GM21447 (cell line): ENCODE measurements around the gene DLL4.

Experiments
- ATAC-seq: cut with Tn5 transposase; IDR thresholded peaks from one replicate; pipeline ENCODE4 v1.9.1; 2021; ENCODE audit not compliant: unreplicated experiment

The DLL4 gene

DNA sequence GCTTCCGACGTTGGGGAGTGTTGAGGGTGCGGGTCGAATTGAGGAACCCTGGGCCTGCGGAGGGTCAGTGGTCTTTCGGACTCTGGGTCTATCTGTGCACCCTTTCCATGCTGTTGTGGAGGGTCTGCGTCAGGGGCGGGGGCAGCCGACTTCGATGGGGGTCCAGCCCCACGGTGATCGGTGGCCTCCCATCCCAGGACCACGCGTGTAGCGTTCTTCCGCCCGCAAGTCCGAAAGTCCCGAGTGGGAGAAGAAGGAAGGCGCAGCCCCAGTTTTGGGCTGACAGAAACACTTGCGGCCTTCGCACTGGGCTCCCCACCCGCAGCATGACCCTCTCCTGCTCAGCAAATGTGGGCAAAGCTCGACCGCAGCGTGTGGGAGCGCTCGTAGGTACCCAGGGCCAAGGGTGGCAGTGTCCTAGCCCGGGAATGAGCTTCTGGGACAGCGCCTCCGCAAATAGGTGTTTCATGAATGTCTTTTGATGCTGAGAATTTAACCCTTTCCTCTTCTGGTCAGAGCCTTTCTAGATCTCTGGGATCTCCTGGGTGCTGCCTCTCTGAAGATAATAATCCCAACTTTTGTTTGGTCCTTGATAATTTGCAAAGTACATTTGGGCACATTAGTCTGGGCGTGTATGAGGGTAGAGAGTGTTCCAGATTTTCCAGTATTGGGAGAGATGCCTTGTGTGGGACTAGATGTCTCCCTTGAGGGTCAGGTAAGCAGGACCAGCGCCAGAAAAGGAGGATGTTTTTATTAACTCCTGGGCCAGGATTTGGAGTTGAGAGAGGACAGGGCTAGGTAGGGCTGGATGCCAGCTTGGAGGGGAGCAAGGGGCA, 2.3 kb upstream of the DLL4 start:
- ATAC-seq = no peak

DNA sequence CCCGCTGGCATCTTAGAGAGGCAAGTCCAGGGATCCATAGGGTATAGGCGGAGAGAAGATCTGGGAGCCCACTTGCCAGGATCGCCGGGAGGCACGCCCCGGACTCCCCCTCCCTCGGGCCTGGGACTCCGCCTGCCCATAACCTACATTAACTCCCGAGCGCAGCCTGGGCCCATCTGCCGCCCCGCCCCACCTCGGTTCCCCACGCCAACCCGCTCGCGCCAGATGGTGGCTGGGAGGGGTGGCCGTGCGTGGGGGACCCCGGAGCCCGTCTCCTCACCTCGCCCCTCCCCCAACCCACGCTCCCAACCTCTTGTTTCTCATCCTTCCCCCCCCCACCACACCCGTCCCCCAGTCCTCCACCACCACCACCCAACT, 1.7 kb upstream of the DLL4 start:
- no peak for ATAC-seq

DNA sequence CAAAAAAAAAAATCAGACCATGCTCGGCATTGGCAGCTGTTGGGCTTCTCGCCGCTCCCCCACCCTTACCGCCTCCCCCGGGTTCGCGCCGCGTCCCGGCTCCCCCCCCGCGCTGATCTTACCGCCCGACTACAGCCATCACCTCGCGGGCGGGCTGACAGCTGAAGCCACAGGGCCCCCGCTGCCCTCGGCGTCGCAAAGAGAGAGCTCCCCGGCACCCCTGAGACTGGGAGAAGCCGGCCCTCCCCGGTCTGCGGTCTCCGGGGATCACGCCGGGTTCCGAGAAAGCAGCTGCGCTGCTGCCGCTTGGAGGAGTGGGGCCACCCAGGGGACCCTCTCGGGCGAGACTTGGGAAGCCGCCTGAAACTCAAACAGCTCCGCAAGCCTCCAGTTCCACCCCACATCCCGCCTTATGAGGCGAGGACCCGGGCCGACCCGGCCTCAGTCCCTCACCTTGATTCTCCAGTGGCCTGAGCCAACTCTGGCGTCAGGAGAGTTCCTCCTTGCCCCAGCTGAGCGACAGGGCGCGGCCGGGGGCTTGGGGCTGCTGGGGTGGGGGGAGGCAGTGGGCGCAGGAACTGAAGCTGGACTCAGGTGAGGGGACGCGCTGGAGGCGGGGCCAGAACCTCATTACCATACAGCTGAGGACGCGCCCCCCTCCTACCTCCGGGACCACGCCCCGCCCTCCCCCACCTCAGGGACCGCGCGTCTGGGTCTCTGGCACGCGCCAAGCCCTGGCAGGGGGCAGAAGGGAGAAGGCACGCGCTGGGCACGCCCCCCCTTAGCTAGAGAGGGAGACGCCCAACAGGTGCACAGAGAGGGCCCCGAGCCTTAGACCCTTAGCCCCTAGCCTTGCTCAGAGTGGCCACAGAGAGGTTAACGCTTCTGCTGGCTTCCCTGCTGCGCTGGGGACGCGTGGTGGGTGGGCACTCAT, 1.0 kb upstream of the DLL4 start:
- no peak for ATAC-seq

DNA sequence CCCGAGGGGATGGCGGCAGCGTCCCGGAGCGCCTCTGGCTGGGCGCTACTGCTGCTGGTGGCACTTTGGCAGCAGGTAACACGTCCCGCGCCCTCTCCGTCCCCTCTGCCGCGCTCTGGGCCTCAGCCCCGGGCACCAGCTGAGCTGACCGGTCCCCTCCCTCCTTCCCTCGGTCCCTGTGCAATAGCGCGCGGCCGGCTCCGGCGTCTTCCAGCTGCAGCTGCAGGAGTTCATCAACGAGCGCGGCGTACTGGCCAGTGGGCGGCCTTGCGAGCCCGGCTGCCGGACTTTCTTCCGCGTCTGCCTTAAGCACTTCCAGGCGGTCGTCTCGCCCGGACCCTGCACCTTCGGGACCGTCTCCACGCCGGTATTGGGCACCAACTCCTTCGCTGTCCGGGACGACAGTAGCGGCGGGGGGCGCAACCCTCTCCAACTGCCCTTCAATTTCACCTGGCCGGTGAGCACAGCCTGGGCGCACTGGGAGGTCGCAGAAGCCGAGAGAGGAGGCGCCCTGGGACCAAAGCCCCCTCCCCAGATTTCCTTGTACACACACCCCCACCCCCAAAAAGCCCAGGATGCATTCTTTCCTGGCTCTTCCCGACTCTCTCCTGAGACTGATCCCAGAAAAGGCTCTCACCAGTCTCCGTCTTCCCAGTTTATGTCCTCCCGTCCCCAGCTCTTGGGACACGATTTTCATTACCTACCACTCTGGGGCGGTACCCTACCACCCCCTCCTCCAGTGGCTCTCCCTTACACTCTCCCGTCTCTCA, 705 bp downstream of the DLL4 start:
- ATAC-seq = no peak

DNA sequence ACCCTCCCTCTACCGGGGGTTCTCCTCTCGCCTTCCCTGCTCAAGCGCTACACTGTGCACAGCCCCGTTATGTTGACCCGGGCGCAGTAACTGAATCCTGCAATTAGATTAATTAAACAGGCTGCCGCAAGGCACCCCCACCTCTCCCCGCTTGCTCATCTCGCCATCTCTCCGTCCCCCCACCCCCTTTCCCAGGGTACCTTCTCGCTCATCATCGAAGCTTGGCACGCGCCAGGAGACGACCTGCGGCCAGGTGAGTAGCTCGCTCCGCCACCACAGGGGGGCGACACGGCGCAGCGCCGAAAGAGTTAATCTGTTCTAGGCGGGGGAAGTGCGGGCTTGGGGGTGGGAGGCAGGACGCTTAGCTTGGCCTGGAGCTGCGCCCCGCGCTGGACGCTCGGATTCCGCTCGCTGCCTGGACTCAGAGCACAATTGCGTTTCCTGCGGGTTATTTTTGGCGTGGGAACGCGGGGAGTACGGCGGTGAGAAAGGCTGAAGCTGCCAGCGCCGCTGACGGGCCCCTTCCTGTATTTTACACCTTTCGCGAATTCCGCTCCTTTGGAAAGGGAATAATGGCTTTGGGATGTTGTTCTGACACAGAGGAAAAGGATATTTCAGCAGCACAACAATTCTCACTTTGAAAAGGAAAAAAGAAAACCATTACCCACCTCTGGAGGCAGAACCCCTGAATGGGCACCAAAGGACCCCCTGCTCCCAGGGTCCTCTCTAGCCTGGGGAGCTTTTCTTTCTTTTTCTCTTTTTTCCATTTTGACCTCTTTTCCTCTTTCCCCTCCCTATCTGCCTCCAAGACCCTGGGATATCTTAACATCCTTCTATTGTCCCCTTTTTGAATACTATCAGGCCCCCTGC, 1.5 kb downstream of the DLL4 start:
- ATAC-seq = no peak

DNA sequence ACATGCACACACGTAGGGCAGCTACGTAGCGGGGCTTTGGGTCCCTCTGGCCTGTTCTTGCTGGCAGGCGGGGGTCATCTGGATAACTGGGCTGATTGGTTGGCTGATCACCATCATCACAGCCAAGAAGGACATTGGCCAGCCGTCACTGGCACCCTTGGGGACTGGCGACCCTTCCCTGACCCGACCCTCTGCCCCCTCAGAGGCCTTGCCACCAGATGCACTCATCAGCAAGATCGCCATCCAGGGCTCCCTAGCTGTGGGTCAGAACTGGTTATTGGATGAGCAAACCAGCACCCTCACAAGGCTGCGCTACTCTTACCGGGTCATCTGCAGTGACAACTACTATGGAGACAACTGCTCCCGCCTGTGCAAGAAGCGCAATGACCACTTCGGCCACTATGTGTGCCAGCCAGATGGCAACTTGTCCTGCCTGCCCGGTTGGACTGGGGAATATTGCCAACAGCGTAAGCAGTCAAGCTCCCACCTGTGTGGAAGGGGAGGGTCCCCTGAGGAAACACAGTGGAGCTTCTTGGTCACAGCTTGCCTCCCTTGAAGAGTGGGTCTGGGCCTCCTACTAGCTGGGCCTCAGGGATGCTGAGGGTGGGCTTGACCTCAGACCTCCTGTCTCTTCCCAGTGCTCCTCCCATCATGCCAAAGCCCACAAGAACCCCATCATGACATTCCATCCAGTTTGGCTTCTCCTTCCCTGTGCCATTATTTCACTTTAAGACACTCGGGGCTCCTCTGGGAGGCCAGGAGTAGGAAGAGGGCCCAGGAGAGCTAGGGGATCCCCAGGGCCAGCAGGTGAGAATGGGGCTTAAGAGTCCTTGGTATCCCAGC, 2.4 kb downstream of the DLL4 start:
- no peak for ATAC-seq

DNA sequence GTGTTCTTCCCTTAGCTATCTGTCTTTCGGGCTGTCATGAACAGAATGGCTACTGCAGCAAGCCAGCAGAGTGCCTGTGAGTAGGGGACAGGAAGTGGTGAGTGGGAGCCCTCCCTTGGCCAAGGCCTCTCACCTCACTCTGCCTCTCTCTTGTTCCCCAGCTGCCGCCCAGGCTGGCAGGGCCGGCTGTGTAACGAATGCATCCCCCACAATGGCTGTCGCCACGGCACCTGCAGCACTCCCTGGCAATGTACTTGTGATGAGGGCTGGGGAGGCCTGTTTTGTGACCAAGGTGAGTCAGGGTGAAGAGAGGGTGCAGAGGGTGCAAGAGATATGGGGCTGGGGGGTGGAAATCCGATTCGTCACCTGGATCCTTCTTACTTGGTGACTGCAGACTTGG, 3.0 kb downstream of the DLL4 start:
- no peak for ATAC-seq

DNA sequence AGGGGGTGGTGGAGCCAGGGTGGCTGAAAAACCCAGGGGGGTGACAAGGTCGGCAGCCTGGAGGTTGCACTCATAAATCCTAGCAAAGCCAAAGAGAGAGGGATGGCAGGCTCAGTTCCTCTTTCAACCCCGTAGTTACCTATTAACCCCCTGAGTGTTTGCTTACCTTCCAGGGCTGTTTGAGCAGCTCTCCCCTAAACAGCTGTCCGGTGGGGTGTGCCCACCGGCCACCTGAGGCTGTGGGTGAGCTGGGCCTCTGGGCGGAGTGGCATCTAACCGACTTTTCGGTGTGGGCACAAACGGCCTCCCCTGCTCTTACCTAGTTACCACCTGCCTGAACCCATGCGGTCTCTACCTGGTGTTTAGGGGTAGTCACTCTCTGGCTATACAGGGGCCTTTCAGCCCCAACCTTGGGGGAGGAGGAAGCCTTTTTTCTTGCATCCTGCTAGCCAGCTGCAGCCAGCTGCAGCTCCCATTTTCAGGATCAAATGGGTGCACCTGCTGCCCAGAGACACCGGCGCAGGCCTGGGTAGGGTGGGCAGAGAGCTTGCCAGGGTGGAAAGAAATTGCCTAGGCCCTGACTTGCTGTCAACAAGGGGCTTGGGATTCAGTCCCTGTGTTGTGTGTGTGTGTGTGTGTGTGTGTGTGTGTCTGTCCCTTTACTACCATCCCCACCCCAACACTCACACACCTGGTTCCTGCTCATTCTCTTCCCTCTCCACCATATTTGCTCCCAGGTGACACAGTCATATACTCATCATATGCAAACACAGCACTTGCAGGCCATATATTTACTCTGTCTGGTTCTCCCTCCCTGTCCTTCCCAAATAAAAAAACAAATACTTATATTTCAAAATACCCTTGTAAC, 3.7 kb downstream of the DLL4 start:
- no peak for ATAC-seq

DNA sequence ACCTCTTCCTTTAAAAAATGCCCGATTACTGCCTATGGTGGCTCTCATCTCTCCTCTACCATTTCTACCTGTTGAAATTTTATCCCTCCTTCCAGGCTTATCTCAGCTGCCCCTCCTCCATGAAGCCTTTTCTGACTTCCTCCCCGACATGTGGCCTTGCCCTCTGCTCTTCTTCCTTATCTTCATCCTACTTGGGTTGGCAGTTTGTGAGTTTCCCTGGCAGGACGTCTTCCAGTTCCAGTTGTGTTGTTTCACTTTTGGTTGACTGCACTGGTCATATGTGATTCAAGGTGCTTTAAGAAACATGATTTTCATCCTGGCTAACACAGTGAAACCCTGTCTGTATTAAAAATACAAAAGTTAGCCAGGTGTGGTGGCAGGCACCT, 4.4 kb downstream of the DLL4 start:
- ATAC-seq = no peak

DNA sequence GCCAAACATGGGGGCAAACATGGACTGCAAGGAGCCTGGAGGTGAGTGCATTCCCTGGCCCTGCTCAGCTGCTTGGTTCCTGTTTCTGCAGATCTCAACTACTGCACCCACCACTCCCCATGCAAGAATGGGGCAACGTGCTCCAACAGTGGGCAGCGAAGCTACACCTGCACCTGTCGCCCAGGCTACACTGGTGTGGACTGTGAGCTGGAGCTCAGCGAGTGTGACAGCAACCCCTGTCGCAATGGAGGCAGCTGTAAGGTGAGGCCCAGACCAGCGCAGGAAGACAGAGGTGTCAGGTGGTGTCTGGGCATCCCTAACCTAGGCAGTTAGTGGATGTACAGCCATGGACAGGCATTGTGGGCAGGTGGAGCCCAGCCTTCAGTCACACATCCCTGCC, 5.3 kb downstream of the DLL4 start:
- ATAC-seq = no peak

DNA sequence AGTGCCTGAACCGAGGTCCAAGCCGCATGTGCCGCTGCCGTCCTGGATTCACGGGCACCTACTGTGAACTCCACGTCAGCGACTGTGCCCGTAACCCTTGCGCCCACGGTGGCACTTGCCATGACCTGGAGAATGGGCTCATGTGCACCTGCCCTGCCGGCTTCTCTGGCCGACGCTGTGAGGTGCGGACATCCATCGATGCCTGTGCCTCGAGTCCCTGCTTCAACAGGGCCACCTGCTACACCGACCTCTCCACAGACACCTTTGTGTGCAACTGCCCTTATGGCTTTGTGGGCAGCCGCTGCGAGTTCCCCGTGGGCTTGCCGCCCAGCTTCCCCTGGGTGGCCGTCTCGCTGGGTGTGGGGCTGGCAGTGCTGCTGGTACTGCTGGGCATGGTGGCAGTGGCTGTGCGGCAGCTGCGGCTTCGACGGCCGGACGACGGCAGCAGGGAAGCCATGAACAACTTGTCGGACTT, 7.1 kb downstream of the DLL4 start:
- ATAC-seq = no peak

DNA sequence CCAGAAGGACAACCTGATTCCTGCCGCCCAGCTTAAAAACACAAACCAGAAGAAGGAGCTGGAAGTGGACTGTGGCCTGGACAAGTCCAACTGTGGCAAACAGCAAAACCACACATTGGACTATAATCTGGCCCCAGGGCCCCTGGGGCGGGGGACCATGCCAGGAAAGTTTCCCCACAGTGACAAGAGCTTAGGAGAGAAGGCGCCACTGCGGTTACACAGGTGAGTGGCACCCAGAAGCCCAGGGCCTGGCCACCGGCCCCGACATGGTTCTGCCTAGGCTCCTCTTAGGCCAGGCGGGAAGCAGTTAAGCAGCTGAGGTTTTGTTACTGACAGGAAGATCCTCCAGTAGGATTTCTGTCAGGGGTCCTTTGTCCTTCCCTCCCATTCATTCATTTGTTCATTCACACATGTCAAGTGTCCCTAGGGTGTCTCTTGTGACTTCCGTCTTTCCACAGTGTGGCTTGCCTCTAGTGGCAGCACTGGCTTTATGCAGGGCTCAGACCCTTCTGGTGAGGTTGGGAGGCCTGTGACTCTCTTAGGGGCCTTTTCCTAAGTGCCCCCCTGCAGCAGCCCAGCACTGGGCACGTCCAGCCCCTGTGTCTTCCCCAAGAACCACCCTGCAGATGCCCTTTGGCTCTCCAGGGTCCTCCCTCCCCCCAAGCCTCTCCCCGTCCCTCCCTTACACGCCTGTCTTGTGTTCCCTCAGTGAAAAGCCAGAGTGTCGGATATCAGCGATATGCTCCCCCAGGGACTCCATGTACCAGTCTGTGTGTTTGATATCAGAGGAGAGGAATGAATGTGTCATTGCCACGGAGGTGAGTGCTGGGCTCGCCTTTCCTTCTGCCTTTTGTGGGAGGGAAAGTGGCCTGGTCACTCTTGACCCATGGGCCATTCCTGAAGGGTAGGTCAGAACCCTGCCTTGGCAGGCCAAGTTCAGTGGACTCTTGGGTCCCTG, 7.8 kb downstream of the DLL4 start:
- ATAC-seq = no peak

DNA sequence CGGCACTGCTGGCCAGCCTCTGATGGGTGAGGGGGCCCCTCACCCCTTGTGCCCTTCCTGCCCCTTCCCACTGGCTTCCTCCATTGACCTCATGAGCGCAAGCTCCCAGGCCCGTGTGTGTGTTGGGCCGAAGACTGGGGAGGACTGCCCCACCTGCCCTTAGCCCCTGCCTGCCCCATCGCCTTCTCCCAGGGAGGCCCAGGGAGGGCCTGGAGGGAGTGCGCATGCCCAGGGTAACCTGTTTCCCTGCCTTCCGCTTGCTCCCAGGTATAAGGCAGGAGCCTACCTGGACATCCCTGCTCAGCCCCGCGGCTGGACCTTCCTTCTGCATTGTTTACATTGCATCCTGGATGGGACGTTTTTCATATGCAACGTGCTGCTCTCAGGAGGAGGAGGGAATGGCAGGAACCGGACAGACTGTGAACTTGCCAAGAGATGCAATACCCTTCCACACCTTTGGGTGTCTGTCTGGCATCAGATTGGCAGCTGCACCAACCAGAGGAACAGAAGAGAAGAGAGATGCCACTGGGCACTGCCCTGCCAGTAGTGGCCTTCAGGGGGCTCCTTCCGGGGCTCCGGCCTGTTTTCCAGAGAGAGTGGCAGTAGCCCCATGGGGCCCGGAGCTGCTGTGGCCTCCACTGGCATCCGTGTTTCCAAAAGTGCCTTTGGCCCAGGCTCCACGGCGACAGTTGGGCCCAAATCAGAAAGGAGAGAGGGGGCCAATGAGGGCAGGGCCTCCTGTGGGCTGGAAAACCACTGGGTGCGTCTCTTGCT, 8.8 kb downstream of the DLL4 start:
- ATAC-seq = no peak

DNA sequence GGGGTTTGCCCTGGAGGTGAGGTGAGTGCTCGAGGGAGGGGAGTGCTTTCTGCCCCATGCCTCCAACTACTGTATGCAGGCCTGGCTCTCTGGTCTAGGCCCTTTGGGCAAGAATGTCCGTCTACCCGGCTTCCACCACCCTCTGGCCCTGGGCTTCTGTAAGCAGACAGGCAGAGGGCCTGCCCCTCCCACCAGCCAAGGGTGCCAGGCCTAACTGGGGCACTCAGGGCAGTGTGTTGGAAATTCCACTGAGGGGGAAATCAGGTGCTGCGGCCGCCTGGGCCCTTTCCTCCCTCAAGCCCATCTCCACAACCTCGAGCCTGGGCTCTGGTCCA, 9.4 kb downstream of the DLL4 start:
- ATAC-seq = no peak

DNA sequence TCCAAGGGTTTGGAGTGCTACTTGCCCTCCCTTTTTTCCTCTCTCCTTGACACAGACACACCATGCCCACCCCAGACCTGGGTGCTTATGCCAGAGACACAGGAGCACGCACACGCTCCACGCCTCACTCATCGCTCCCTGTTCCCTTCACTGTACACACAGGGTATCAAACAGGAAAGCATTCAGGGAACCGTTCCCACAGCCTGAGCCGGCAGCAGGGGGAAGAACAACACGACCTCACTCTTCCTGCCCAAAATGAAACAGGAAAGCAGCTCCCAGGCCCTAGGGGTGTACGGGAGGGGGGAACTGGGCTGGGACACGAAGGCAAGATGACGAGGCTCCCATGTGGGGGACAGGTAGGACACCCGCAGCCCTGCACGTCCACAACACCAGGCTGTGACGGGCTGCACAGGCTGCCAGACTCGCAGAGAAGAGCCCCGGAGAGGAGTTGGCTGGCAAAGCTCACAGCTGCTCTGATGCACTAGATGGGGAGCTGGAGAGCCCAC, 11.2 kb downstream of the DLL4 start:
- no peak for ATAC-seq

DNA sequence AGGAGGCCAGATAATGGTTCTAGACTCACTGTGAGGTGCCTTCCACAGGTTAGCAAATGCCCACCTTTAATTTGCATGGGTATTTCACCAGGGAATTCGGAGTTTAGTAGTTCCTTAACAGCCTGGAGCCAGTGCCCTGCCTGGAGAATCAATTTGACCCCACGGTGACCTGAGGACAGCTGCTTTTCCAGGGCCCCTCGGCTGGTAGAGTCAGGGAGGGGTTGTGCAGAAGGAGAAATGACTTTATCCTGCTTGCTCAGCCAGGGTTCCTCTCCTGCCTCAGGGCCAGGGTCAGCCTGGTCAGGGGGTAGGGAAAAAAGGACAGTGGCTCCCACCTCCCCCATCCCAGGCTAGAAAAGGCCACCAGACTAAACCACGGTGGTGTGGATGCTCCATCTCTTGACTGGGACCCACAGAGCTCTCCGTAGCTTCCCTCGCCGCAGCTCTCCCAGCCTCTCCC, 12.0 kb downstream of the DLL4 start:
- no peak for ATAC-seq
